Sigmoid colon (tissue), 7 donors: ENCODE results near the gene STAB1. TPM values are rescaled to one million over a fixed set of nuclear protein-coding genes. Genes with fewer than 3 reads are reported as not detected.

Experiments used
- DNase-seq: peaks from one replicate; pipeline ENCODE4 v3.0.0-alpha.2; 2019
- H3K27ac ChIP-seq, 4 donors: fragments of 200-600 bp; sonication (generic); one replicate each; pipeline ENCODE4 v1.5.1; 2016 to 2019; ENCODE audit warnings: mild to moderate bottlenecking in 1 of 4
- H3K27me3 ChIP-seq, 3 donors: fragments of 200-600 bp; sonication (generic); one replicate each; pipeline ENCODE4 v1.5.1; 2019; ENCODE audit warnings: mild to moderate bottlenecking in 1 of 3
- H3K36me3 ChIP-seq, 4 donors: fragments of 200-600 bp; sonication (generic); one replicate each; pipeline ENCODE4 v1.5.1; 2016 to 2019
- H3K4me1 ChIP-seq, 4 donors: fragments of 200-600 bp; sonication (generic); one replicate each; pipeline ENCODE4 v1.5.1; 2017 to 2019
- H3K4me3 ChIP-seq, 4 donors: fragments of 200-600 bp; sonication (generic); one replicate each; pipeline ENCODE4 v1.5.1; 2017 to 2019; ENCODE audit warnings: mild to moderate bottlenecking in 2 of 4, moderate library complexity in 1 of 4
- H3K9me3 ChIP-seq, 4 donors: fragments of 200-600 bp in 3 of 4; sonication (generic) in 3 of 4; one replicate each; pipeline versions ENCODE4 v1.5.1 to v1.6.1; 2013 to 2019
- EP300 ChIP-seq, 4 donors: sonication (generic); formaldehyde crosslinking; IDR thresholded peaks; one replicate each; pipeline ENCODE4 v1.6.1; 2017; ENCODE audit warnings: antibody characterized with exemption in 4 of 4
- POLR2A ChIP-seq, 2 donors: fragments of 450-650 bp; IDR thresholded peaks; one replicate each; pipeline ENCODE4 v1.6.1; 2016; ENCODE audit warnings: antibody characterized with exemption in 2 of 2, mild to moderate bottlenecking in 2 of 2, moderate library complexity in 2 of 2
- POLR2AphosphoS5 ChIP-seq, 4 donors: sonication (generic); formaldehyde crosslinking; IDR thresholded peaks; one replicate each; pipeline ENCODE4 v1.6.1; 2017; ENCODE audit warnings: antibody characterized with exemption in 4 of 4
- WGBS, 2 donors: extraction: QIAGEN DNeasy Blood & Tissue Kit; methylation state at CpG; one replicate each; pipeline ENCODE4 v1.1.7; 2013; 5-methylcytosine and 5-hydroxymethylcytosine counted together
- intact Hi-C: fragments of 100-400 bp; cut with DNase I; formaldehyde crosslinking; loops from one replicate; pipeline ENCODE4 v1.15.1; 2023
- polyA plus RNA-seq, 3 donors: library from polyadenylated mRNA; stranded (reverse); fragments of 200-250 nt; gene quantifications; one replicate each; pipeline ENCODE4 v1.2.3, GENCODE V29; 2013
- small RNA-seq, 3 donors: library from RNA; depleted of rRNA; stranded (forward); fragments of <200 nt; gene quantifications; one replicate each; pipeline ENCODE3, GENCODE V24; 2016
- total RNA-seq, 4 donors: library from RNA; depleted of rRNA; stranded (reverse); fragments of >200 nt; gene quantifications; one replicate each; pipeline ENCODE4 v1.1.0, GENCODE V29; 2016
- TF ChIP-seq, protein P1 (sequence below), 4 experiments: fragments of 450-650 bp in 3 of 4; fragments of 200-600 bp in 1 of 4; IDR thresholded peaks; one replicate each; pipeline ENCODE4 v1.5.1; 2016 to 2019; ENCODE audit warnings: antibody characterized with exemption in 4 of 4, mild to moderate bottlenecking in 3 of 4, moderate library complexity in 2 of 4
- donor health status: healthy with polysubstance abuse.
- donor health status: Bipolar disorder and iron deficiency.
- donor health status: healthy.

Gene STAB1
- total and polyA plus RNA-seq, 7 donors = 18.0 to 138 (median 92.0) TPM

DNA sequence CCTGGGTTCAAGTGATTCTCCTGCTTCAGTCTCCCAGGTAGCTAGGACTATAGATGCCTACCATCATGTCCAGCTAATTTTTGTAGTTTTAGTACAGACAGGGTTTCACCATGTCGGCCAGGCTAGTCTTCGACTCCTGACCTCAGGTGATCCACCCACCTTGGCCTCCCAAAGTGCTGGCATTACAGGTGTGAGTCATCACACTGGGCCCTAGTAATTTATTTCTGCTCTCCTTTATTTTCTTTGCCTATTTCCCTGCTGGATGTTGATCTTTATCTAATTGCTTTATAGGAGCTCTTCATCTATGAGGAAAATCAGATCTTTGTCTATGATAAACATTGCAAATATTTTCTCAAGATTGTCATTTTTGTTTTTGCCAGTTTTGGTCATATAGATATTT lies 72.9 kb downstream of the STAB1 start:
- TF ChIP-seq, protein P1, sequence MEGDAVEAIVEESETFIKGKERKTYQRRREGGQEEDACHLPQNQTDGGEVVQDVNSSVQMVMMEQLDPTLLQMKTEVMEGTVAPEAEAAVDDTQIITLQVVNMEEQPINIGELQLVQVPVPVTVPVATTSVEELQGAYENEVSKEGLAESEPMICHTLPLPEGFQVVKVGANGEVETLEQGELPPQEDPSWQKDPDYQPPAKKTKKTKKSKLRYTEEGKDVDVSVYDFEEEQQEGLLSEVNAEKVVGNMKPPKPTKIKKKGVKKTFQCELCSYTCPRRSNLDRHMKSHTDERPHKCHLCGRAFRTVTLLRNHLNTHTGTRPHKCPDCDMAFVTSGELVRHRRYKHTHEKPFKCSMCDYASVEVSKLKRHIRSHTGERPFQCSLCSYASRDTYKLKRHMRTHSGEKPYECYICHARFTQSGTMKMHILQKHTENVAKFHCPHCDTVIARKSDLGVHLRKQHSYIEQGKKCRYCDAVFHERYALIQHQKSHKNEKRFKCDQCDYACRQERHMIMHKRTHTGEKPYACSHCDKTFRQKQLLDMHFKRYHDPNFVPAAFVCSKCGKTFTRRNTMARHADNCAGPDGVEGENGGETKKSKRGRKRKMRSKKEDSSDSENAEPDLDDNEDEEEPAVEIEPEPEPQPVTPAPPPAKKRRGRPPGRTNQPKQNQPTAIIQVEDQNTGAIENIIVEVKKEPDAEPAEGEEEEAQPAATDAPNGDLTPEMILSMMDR (IDR thresholded peaks at IDR 0.05) = no peak
- TF ChIP-seq POLR2A (IDR thresholded peaks at IDR 0.05) (no peak), EP300 (IDR thresholded peaks at IDR 0.05) (no peak), POLR2AphosphoS5 (IDR thresholded peaks at IDR 0.05) (no peak)
- DNase-seq = no peak
- peaks cover 0 to 10% (median 6%) of the 10 kb centered on the region in 4 donors for H3K4me1 ChIP-seq
- H3K9me3 ChIP-seq = no peaks in the 10 kb centered on the region
- no peak overlapping the region for H3K4me3 ChIP-seq
- no peak overlapping the region for H3K27ac ChIP-seq
- 59 to 73% methylated on average over 2 of the region's 2 CpGs for WGBS, 2 donors
- H3K36me3 ChIP-seq = peaks cover 0 to 56% (median 10%) of the 10 kb centered on the region in 4 donors
- no peaks in the 10 kb centered on the region for H3K27me3 ChIP-seq
- intact Hi-C loops = no loop called here

DNA sequence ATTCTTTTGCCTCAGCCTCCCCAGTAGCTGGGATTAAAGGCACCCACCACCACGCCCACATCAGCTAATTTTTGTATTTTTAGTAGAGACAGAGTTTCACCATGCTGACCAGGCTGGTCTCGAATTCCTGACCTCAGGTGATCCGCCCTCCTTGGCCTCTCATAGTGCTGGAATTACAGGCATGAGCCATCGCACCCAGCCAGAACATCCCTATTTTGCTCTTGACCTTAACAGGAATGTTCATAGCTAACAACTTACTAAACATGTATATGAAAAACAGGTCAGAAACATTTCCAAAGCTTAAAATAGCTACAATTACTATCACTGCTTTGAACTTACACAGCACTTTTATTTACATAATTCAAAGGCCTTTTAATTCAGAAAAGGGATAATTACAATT lies 74.9 kb downstream of the STAB1 start:
- Histone ChIP-seq H3K4me1 (peaks cover 0 to 10% (median 6%) of the 10 kb centered on the region in 4 donors), H3K9me3 (no peaks in the 10 kb centered on the region), H3K27ac (peak overlapping the region in 1 of 4 donors; percentile 42), H3K4me3 (no peak overlapping the region), H3K27me3 (no peaks in the 10 kb centered on the region), H3K36me3 (peaks cover 0 to 59% (median 5%) of the 10 kb centered on the region in 4 donors)
- intact Hi-C loops = no loop called here
- WGBS, 2 donors = 97 to 99% methylated on average over 4 of the region's 4 CpGs
- TF ChIP-seq POLR2AphosphoS5 (IDR thresholded peaks at IDR 0.05) (no peak), EP300 (IDR thresholded peaks at IDR 0.05) (no peak), POLR2A (IDR thresholded peaks at IDR 0.05) (no peak)
- TF ChIP-seq, protein P1 (IDR thresholded peaks at IDR 0.05) = no peak
- no peak for DNase-seq

DNA sequence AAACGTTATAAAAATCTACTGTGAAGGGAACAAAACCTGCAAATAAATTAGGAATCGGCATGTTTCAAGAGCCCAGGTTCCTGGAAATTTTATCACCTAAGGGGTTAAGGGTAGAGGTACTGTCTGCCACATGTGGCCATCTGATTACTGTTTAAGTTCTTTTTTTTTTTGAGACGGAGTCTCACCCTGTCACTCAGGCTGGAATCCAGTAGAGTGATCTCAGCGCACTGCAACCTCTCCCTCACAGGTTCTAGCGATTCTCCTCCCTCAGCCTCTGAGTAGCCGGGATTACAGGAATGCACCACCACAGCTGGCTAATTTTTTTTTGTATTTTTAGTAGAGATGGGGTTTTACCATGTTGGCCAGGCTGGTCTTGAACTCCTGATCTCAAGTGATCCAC lies 77.1 kb downstream of the STAB1 start:
- H3K27ac ChIP-seq = no peak overlapping the region
- no peaks in the 10 kb centered on the region for H3K27me3 ChIP-seq
- H3K9me3 ChIP-seq = no peaks in the 10 kb centered on the region
- peaks cover 0 to 10% (median 6%) of the 10 kb centered on the region in 4 donors for H3K4me1 ChIP-seq
- H3K4me3 ChIP-seq = no peak overlapping the region
- 75 to 91% methylated on average over 6 of the region's 6 CpGs for WGBS, 2 donors
- no peak for TF ChIP-seq EP300 (IDR thresholded peaks at IDR 0.05)
- TF ChIP-seq, protein P1 (IDR thresholded peaks at IDR 0.05) = no peak
- TF ChIP-seq POLR2A (IDR thresholded peaks at IDR 0.05) = no peak
- TF ChIP-seq POLR2AphosphoS5 (IDR thresholded peaks at IDR 0.05) = no peak
- intact Hi-C loops = no loop called here
- DNase-seq = no peak
- H3K36me3 ChIP-seq = peaks cover 0 to 56% (median 5%) of the 10 kb centered on the region in 4 donors

Small RNAs within 50 kb of the gene (small RNA-seq; reads per million reads assigned to genes)
- gene RNU6-856P (0 reads per million in 3 donors), gene RNU6ATAC16P (0 reads per million in 3 donors)

Other genes starting within 250 kb of the STAB1 start
- 10 to 100 TPM; 21.7 to 28.2 (median 24.8) TPM for gene PPM1M, start 249.6 kb upstream of the STAB1 start, total RNA-seq
- gene PPM1M, start 249.6 kb upstream of the STAB1 start, polyA plus RNA-seq = 10 to 100 TPM in 2 of 3 donors, 1 to 10 TPM in 1; 5.8 to 16.9 (median 11.4) TPM
- 10 to 100 TPM; 44.4 to 54.9 (median 48.0) TPM for gene WDR82, start 216.7 kb upstream of the STAB1 start, total RNA-seq
- 10 to 100 TPM; 22.2 to 50.2 (median 28.4) TPM for gene WDR82, start 216.7 kb upstream of the STAB1 start, polyA plus RNA-seq
- 1 to 10 TPM; 1.6 to 4.6 (median 3.8) TPM for gene GLYCTK, start 207.5 kb upstream of the STAB1 start, total RNA-seq
- gene GLYCTK, start 207.5 kb upstream of the STAB1 start, polyA plus RNA-seq = 10 to 100 TPM; 20.4 to 48.2 (median 48.1) TPM
- 1 to 10 TPM; 2.3 to 8.6 (median 6.1) TPM for gene DNAH1, start 179.0 kb upstream of the STAB1 start, total RNA-seq
- gene DNAH1, start 179.0 kb upstream of the STAB1 start, polyA plus RNA-seq = 1 to 10 TPM; 1.2 to 7.7 (median 1.4) TPM
- gene BAP1, start 85.3 kb upstream of the STAB1 start, total RNA-seq = 10 to 100 TPM; 46.0 to 59.5 (median 52.0) TPM
- 10 to 100 TPM; 47.2 to 83.0 (median 50.5) TPM for gene BAP1, start 85.3 kb upstream of the STAB1 start, polyA plus RNA-seq
- 10 to 100 TPM in 3 of 4 donors, 1 to 10 TPM in 1; 8.9 to 14.1 (median 11.9) TPM for gene PHF7, start 84.7 kb upstream of the STAB1 start, total RNA-seq
- 10 to 100 TPM in 1 of 3 donors, 1 to 10 TPM in 2; 5.3 to 10.5 (median 9.0) TPM for gene PHF7, start 84.7 kb upstream of the STAB1 start, polyA plus RNA-seq
- gene SEMA3G, start 50.2 kb upstream of the STAB1 start, total RNA-seq = 1 to 10 TPM; 2.6 to 5.4 (median 4.3) TPM
- 1 to 10 TPM in 1 of 3 donors, under 1 TPM in 2; 0.23 to 7.4 (median 0.60) TPM for gene SEMA3G, start 50.2 kb upstream of the STAB1 start, polyA plus RNA-seq
- gene TNNC1, start 41.3 kb upstream of the STAB1 start, total RNA-seq = 1 to 10 TPM in 1 of 4 donors, under 1 TPM in 1, not detected in 2; 0.99 to 2.9 TPM
- gene TNNC1, start 41.3 kb upstream of the STAB1 start, polyA plus RNA-seq = 10 to 100 TPM in 2 of 3 donors, 1 to 10 TPM in 1; 2.6 to 34.2 (median 23.6) TPM
- gene NISCH, start 39.7 kb upstream of the STAB1 start, total RNA-seq = 100 to 1,000 TPM in 1 of 4 donors, 10 to 100 TPM in 3; 53.5 to 113 (median 68.4) TPM
- gene NISCH, start 39.7 kb upstream of the STAB1 start, polyA plus RNA-seq = 10 to 100 TPM; 14.3 to 47.4 (median 18.0) TPM
- 10 to 100 TPM; 13.8 to 23.7 (median 17.3) TPM for gene NT5DC2, start 38.5 kb downstream of the STAB1 start, total RNA-seq
- gene NT5DC2, start 38.5 kb downstream of the STAB1 start, polyA plus RNA-seq = 10 to 100 TPM in 2 of 3 donors, 1 to 10 TPM in 1; 9.0 to 32.8 (median 12.9) TPM
- gene UQCC5, start 41.3 kb downstream of the STAB1 start, total RNA-seq = 1 to 10 TPM in 3 of 4 donors, under 1 TPM in 1; 0.54 to 2.9 (median 1.9) TPM
- gene UQCC5, start 41.3 kb downstream of the STAB1 start, polyA plus RNA-seq = 10 to 100 TPM in 2 of 3 donors, 1 to 10 TPM in 1; 7.8 to 15.6 (median 11.8) TPM
- 10 to 100 TPM; 82.8 to 94.2 (median 90.1) TPM for gene PBRM1, start 190.6 kb downstream of the STAB1 start, total RNA-seq
- gene PBRM1, start 190.6 kb downstream of the STAB1 start, polyA plus RNA-seq = 10 to 100 TPM in 1 of 3 donors, 1 to 10 TPM in 2; 8.4 to 19.8 (median 9.9) TPM
- 10 to 100 TPM; 22.4 to 42.5 (median 36.2) TPM for gene GNL3, start 190.7 kb downstream of the STAB1 start, total RNA-seq
- gene GNL3, start 190.7 kb downstream of the STAB1 start, polyA plus RNA-seq = 10 to 100 TPM; 34.2 to 76.6 (median 39.8) TPM
- 10 to 100 TPM; 31.5 to 47.4 (median 35.7) TPM for gene GLT8D1, start 210.5 kb downstream of the STAB1 start, total RNA-seq
- 10 to 100 TPM in 2 of 3 donors, 1 to 10 TPM in 1; 9.2 to 29.4 (median 11.4) TPM for gene GLT8D1, start 210.5 kb downstream of the STAB1 start, polyA plus RNA-seq
- 100 to 1,000 TPM in 3 of 4 donors, 10 to 100 TPM in 1; 62.0 to 140 (median 109) TPM for gene SPCS1, start 210.8 kb downstream of the STAB1 start, total RNA-seq
- 100 to 1,000 TPM in 2 of 3 donors, 10 to 100 TPM in 1; 96.1 to 191 (median 113) TPM for gene SPCS1, start 210.8 kb downstream of the STAB1 start, polyA plus RNA-seq